A673 (cell line): ENCODE data around the gene ADAMTS12.

Source experiments
- EZH2 ChIP-seq: fragments of 200-600 bp; sonication (generic); IDR thresholded peaks from 2 replicates; pipeline ENCODE4 v1.6.1; 2017; ENCODE audit warnings: borderline replicate concordance, low read depth, mild to moderate bottlenecking, mixed read lengths, antibody characterized with exemption, low read length; ENCODE audit not compliant: poor library complexity, severe bottlenecking
- TF ChIP-seq, protein P1 (sequence below): fragments of 300-800, 200-600 bp; sonication (generic); conservative IDR thresholded peaks from 2 replicates; pipeline ENCODE4 v1.5.1; 2017; ENCODE audit warnings: low read depth, mild to moderate bottlenecking, antibody characterized with exemption, low read length, moderate library complexity, mixed read lengths

DNA sequence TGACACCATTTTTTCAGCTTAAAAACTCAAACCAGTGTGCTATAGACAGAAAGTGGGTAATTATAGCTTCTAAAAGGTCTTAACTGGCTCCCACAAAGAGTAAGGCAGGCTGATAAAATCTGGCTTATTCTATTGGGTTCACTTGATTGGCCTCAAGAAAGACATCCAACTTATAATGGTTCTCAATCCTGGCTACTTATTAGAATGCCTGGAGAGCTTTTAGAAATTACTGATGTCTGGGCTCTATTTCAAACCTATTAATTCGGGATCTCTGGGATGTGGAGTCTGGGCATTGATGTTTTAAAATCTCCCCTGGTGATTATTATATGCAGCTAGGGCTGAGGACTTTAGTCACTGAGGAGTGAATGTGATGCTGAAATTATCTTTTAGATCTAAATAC lies 263.0 kb downstream of the ADAMTS12 start:
- TF ChIP-seq, protein P1, sequence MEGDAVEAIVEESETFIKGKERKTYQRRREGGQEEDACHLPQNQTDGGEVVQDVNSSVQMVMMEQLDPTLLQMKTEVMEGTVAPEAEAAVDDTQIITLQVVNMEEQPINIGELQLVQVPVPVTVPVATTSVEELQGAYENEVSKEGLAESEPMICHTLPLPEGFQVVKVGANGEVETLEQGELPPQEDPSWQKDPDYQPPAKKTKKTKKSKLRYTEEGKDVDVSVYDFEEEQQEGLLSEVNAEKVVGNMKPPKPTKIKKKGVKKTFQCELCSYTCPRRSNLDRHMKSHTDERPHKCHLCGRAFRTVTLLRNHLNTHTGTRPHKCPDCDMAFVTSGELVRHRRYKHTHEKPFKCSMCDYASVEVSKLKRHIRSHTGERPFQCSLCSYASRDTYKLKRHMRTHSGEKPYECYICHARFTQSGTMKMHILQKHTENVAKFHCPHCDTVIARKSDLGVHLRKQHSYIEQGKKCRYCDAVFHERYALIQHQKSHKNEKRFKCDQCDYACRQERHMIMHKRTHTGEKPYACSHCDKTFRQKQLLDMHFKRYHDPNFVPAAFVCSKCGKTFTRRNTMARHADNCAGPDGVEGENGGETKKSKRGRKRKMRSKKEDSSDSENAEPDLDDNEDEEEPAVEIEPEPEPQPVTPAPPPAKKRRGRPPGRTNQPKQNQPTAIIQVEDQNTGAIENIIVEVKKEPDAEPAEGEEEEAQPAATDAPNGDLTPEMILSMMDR = no peak
- TF ChIP-seq EZH2 = no peak
